PFSK-1 (cell line): ENCODE measurements around the gene FOXK1.

ENCODE experiments used
- POLR2AphosphoS5 ChIP-seq: IDR thresholded peaks from 2 replicates; pipeline ENCODE4 v1.6.1; 2012; ENCODE audit warnings: low read depth, mild to moderate bottlenecking, control low read depth, low read length, moderate library complexity
- REST ChIP-seq, 2 experiments: IDR thresholded peaks; 2 replicates each; pipeline versions ENCODE4 v1.6.1 to v1.8.0; 2011 to 2012; ENCODE audit warnings: low read depth in 2 of 2, low read length in 2 of 2, control low read depth in 1 of 2, inconsistent platforms in 1 of 2, mild to moderate bottlenecking in 1 of 2, moderate library complexity in 1 of 2; ENCODE audit not compliant: insufficient read depth in 1 of 2
- TAF1 ChIP-seq: IDR thresholded peaks from 2 replicates; pipeline ENCODE4 v1.6.1; 2012; ENCODE audit warnings: low read length, control low read depth, borderline replicate concordance; ENCODE audit not compliant: insufficient read depth

- TF ChIP-seq REST (IDR thresholded peaks at IDR 0.05; ENCODE audit: insufficient read depth in 1 of 2, low read depth in 2 of 2, low read length in 2 of 2) (no peak), POLR2AphosphoS5 (no peak), TAF1 (no peak)
Observed at GRCh38 chr7:4698707-4699275, 16.7 kb downstream of the FOXK1 start.
